Stimulated activated CD4-positive, alpha-beta T cell treated with anti-CD3 and anti-CD28 coated beads, Interleukin-1b, Interleukin-23, amount 100 ng/mL, for 48 hours (primary cell): ENCODE measurements around the gene PIEZO2.
"Not testable (repeated sequence)": the region's sequence is repeated elsewhere in the genome, so short reads cannot be mapped to it uniquely, and the experiment has no call there.

Source experiments
- DNase-seq: peaks from one replicate; pipeline ENCODE4 v3.0.0-alpha.2; 2020

PIEZO2 gene

DNA sequence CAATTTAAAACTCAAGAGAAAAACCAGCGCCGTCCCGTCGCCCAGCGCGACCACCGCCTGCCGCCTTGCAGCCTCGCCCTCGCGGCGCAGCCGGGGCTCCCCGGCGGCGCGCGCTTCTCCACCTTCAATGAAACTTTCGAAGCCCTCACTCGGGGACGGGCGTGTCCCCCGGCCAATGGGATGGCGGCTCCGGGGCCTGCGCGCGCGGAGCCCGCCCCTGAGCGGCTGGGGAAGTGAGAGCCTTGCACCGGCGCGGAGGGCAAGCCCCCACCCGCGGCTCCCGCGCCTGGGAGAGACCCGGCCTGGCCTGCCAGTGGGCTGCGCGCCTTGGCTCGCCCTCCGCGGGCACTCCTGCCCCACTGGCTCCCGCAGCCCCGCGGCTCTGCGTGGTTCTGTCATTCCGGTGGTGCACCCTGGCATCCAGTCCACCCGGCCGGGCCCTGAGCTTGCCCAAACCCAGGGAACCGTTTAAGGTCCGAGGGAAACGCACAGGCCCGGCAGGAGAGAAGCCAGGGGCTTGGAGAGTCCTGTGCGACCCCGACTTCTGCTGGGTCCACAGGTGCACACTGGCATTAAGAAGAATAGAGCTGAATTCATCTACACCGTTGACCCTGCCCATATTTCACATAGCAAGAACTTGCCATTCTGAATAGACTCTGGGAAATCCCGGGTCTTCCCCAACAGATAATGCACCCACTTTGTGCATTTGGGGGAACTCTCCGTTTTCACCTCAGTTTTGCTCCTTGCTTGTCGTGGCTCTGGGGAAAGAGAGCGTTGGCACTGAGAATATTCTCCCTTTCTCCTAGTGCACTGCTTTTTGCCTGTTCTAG, at the start of gene PIEZO2:
TSS of gene PIEZO2 (minus strand) at position 129 of the 830 bp plus-strand sequence. CDS start 981 bp downstream, outside the sequence.
- DNase-seq: no peak

DNA sequence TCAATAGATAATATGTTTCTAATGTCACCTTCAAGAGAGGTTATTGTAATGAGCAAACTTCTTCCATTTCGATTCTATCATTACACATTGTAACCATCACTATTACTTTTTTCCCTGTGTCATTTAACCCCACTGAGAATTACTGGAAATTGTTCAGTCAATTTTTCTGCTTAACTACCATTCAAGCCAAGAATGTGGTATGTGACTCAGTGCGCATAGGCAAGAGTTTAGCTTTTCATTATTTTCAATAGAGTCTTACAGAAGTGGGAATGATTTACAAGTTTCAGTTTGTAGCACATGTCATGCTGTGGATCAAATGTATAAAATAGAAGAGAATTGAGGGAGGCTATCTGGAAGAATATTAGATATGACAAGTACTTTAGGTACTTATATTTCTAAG, 34.3 kb upstream of the PIEZO2 start:
- no peak for DNase-seq

DNA sequence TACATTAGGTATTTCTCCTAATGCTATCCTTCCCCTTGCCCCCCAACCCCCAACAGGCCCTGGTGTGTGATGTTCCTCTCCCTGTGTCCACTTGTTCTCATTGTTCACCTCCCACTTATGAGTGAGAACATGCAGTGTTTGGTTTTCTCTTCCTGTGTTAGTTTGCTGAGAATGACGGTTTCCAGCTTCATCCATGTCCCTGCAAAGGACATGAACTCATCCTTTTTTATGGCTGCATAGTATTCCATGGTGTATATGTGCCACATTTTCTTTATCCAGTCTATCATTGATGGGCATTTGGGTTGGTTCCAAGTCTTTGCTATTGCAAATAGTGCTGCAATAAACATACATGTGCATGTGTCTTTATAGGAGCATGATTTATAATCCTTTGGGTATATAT, 32.3 kb upstream of the PIEZO2 start:
- DNase-seq: not testable (repeated sequence)

DNA sequence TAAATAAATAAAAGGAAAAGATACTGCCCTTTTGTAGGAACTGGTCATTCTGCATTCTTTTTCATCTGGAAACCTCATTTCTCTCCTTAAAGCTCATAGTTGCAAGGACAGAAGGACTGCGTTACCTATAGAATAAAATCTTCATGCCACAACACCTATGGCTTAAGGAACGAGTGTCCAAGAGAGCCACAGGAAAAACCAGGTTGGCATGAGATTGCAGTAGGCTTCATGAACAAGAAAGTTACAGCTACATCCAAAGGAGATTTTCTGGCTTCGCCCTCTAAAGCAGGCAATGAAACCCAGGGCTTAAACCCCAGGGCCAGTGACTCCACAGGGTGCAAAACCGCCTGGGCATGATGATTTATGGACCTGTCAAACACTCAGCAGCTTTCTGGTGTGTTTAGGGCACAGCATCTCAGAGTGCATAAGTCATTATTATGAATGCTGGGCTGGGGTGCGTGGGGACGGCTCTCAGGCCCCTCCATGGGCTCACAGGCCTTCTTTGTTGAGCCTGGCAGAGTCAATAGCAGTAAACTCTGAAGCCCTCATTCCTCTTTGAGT, 30.7 kb upstream of the PIEZO2 start:
- DNase-seq: no peak

DNA sequence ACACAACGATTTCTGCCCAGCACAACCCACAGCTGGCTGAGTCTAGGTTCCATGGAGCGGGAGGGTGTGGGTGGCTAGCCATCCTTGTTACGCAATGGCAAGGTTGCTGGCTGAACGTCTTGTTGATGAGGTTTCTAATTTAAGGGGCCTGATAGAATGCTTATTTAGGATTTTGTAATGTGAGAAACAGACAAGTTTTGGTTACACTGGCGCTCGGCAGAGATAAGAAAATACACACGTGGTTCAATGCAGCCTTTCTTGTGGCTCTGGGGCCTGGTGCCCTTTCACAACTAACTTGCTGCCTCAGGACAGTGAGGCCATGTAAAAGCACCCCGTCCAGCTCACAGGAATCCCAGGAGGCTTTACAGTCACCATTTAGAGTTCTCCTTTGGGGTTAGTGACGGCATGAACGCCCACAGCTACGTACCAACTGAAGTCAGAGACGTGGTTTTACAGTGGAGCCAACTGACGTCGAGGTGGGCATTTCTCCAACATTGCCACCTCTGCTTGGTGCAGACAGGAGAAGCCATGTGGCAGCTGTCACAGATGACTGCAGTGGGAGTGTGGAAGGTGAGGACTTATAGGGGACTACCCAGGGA, 29.7 kb upstream of the PIEZO2 start:
- no peak for DNase-seq

DNA sequence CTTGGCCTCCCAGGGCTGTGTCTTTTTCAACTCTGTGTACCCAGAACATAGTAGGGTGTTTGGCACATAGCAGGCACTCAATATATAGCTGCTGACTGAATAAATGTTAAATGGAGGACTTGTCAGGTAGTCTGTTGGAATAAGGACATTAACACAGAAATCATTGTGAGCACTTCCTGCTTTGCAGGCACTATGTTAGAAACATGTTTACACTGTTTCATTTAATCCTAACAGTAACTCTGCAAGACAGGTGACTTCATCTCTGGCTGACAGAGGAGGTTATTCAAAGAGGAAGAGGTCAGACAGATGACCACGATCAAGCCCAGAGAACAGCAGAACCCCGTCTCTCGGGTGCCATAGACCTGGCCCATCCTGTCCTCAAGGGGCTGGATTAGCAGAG, 28.0 kb upstream of the PIEZO2 start:
- DNase-seq: no peak

DNA sequence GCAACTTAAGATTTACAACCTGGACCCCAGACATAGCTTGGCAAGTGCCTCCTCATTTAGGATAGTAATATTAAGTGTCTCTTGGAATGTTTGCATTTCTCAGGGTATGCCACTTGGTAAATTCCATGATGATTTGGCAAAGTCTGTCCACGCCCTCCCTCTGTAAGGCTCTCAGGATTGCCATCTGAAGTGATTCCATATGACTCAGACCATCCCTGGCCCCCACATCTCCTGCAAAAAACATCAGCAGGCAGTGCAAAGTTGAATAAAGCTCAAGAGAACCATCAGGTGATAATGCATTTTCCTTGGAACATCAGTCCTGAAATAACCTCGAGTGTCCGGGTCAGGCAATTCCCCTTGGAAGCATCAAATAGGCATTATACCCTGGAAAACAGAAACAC, 27.1 kb upstream of the PIEZO2 start:
- no peak for DNase-seq

DNA sequence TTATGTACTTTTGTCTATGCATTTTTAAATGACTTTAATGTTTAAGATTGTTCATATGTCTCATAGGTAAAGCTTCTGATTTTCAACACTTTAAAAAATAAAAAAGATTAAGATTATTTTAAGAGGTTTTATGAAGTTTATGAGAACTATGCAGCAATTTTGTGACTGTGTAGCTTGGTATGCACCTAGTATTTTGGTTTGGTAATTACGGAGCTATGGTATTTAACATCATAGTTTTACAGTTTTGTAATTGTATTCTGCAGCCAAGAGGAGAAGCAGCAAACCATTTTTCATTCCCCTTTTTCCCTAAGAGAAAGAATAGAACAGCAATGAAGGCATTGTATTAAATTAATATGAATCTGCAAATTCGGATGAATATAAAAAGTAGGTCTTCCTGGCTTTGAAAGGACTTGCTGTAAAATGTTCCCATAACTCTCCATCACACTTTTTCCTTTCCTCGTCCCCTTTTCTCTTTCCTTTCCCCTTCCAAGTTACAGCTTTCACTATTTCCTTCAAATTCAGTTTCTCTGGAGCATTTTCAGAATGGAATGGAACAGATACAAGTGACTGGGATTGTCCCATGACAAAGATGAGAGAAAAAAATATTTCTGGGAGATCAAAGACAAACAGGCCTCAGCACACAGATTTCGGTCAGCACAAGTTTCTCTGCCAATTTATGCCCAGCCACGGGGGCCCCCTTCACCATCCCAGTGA, 26.1 kb upstream of the PIEZO2 start:
- no peak for DNase-seq

DNA sequence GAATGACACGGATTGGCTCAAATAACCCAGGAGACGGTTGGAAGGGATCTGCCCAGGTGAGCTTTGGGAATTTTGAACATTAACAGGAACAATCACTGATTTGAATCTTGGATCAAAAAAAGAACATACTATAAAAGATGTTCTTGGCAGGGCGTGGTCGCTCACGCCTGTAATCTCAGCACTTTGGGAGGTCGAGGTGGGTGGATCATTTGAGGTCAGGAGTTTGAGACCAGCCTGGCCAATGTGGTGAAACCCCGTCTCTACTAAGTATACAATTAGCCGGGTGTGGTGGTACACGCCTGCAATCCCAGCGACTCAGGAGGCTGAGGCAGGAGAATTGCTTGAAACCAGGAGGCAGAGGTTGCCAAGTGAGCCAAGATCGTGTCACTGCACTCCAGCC, 24.8 kb upstream of the PIEZO2 start:
- not testable (repeated sequence) for DNase-seq

DNA sequence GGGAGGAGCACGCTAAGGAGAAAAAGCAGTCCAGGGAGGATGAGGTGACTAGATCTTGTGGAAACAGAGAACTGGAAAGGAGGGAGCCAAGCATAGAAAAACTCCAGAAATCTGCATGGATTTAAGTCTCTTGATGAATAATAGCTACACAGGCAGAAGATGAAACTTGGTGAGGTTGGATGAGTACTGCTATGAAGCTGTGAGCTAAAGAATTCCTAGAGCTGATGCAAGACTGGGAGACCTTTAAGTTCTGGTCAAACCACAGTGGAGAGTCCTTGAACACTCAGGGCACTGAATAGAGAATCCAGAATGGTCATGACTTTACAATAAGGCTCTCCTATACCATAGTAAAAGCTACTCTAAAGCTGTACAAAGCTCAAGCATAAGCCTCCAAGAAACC, 18.4 kb upstream of the PIEZO2 start:
- DNase-seq: no peak

DNA sequence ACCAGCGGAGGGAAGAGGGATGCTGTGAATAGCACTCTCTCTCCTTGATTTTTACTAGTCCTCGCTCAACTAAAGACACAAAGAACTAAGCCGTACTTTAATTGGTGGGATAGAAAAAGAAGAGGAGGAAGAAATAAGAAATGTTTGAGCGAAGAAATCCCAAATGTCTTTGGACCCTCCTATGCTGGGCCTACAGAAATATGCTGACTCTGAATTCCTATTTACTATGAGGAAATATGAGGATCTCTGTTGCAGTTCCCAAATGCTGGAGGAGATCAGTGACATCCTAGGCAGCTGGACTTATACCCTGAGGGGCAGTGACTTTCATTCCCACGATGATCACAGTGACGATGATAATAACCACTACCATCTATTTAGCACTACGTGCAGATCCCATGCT, 16.6 kb upstream of the PIEZO2 start:
- no peak for DNase-seq

DNA sequence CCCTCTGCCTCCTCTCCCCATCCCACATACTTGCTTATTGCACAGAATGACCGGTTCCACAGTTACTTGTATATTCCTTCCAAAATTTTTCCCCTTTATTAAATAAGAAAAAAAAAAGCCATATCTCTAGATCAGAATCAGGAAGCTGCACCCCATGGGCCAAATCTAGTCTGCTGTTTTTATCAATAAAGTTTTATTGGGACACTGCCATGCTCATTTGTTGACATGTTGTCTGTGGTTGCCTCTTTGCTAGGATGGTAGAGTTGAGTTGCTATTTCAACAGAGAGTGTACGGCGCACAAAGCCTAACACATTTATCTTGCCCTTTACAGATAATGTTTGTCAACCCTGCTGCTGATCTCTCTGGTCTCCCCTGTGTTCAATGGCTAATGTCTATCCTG, 15.8 kb upstream of the PIEZO2 start:
- no peak for DNase-seq

DNA sequence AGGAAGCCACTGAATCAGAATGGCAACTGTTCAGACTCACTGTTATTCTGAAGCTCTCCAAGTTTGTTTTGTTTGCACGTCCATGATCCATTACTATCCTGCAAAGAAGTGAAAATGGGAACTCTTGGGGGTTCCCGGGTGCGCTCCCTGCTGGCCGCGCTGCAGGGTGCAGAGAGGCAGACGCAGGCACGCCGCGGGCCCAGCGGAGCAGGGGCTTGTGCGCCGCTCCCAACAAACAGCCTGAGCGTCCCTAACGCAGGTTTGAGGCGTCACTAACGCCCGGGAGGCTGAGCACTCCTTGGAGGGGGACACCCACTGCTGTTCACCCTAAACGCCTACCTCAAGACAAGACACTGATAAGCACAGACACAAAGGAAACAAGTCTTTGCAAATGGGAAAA, 14.3 kb upstream of the PIEZO2 start:
- no peak for DNase-seq

DNA sequence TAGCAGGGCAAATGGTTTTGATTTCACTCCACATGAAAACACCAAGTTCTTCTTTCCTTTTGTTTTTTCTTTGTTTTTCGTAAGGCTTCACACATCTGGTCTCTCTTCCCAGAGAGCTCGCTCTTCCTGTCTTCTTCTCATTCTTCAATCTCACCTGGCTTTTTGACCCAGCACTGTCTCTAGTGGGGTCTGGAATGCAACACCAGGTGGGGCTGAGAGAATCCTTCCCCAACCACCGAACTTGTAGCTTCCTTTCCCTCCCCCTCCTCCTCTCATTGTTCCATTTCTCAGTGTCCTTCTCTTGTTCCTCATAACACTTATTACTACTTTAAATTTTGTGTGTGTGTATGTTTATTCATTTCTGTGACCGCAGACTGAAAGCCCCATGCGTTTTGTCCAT, 13.5 kb upstream of the PIEZO2 start:
- no peak for DNase-seq

DNA sequence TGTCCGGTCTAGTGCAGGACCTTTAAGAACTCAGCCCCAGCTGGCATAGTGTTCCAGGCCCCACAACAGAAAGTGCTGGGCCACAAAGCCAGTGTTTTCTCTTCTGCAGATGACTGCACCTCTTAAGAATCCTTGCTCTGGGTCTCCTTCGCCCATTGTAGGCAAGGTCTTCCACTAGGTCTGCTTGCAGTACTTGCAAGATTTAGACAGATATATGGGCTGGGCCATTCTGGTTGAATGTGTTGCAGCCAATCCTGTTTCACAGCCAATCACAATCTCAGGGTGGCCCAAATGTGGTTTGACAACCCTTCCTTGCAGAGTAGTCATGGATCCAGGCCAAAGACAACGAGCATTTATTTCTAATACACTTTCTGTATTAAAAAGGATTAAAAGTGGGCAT, 13.1 kb upstream of the PIEZO2 start:
- DNase-seq: no peak

DNA sequence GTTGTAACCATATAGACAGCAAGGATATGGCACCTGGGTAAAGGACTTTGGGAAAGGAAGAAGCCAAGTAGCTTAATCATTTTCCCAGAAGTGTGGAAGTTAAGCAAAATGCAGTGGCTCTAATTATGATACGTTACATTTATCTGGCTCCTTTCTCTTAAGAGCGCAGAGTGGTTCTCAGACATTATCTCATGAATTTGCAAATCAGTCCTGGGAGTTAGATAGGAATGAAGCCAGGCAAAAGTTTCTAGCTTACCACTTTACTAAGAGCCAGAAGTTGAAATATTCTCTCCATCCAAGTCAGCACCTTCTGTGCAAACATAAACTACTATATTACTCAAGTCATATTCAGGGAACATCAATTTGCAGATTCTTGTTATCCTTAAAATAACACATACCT, 10.9 kb upstream of the PIEZO2 start:
- DNase-seq: no peak

DNA sequence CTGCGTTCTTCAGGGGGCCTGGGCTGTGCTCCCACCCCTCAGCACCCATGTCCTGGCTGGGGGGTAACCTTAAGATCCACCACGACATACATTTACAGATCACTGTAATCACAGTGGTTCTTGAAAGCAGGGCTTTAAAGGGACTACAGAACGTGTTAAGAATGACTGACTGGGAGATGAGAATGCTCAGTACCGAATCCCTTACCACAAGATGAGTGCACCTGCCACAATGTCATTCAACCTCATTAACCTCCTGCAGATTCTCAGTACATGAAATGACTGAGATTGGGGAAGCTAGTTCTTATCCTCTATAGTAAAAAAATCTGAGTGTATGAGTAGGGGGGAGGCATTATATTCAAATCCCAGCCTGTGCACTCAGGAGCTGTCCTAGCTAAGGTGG, 10.5 kb upstream of the PIEZO2 start:
- no peak for DNase-seq

DNA sequence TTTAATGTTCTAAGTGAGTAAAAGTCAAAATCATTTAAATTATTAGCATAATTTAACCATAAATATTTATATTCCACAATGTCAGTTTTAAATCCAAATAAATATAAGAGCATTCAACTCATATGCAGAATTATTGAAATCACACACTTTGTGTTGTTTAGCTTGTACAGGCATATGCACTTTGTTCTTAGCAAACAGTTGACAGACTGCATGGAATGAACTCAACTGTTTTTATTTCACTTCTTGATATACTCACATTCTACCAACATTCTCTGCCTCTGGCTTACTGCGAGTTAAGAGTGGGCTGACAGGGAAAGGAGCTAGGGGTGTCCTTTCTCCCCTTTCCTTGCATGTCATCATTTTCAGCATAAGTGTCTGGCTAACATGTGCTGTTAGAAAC, 7.6 kb upstream of the PIEZO2 start:
- no peak for DNase-seq

DNA sequence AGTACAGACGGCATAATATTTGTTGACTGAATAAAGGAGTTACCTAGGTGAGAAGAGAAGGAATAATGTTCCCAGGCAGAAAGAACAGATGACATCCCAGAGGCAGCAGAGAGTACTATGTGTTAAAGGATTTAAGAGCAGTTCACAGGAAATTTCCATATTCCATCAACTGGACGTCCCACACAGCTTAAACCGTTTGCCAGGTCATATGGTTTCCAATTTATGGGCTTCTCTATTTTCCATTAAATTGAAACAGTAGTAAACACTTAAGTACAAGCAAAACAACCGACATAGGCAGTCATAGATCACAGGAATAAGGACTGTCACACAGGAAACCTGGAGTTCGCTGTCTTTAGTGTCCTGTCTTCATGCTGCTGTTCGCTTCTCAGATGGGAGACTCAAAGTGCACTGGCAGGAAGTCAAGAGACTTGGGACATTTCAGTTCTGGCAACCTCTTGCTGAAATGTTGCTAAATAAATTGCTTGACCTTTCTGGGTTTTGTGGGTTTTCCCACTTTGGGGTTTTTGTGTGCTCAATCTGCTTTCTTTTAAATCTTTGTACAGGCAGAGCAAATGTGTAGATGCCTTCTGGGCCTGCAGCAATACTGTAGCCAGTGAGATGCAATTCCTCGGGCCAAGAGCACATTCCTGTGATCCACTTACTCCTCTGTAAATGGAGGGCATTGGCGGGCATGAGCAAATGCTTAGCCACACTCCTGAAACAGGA, 5.8 kb upstream of the PIEZO2 start:
- no peak for DNase-seq

DNA sequence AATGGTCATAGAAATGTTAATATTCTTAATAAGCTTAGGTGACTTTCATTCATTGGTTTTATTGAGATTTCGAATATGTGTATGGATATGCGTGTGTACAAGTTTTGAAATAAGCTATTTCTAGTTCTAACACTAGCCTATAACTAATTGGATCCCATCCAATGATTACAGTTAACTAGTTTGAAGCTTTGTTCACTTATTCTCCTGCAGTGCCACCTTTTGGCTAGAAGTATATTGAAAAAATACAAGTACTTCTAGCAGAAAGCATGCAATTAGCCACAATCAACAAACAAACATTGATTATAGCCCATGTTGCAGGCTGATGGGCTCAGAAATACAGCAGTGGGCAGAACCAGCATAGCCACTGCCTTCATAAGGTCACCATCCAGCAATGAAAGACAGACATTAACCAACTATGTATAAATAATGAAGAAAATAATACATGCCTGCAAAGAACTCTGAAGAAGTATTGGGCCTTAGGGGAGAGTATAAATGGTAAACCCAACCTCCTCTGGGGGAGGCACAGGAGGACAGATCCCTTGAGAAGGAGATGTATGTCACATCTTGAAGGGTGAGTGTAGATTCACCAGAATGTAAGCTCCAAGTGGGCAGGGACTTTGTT, 5.1 kb upstream of the PIEZO2 start:
- DNase-seq: no peak

DNA sequence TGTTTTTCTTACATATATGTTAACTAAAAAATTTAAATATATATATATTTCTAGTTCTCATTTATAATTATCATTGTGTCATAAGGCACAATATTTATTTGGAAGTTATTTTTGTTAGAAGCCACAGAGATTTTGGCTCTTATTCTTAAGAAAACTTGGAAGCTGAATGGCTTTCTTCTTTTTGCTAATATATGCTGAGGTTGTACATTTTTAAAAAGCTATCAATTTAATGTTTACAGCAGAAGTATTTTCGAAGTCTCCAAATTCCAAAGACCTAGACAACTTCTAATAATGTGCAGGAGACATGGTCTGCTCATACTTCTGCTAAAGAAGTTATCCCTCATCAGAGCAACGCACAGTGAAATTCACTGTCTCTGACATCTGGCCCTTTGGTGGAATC, 3.7 kb upstream of the PIEZO2 start:
- no peak for DNase-seq

DNA sequence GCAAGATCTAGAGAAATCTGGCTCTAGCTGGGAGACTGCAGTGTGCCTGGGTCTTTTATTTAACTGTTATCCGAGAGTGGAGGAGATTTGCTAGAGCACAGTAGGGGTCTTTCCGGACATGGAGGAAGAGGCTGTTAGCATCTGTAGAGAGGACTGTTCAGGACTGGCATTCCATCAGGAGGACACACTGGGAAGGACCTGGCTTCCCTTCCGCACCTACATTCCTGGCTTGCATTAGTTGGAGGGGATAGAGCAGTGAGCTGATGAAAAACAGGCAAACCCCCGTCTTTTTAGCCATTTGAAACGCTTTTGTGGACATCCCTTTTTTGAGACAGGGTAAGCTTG, 874 bp upstream of the PIEZO2 start:
- DNase-seq: no peak
